OCI-LY7 (cell line): ENCODE measurements around the gene SRGAP2C. TPM values are rescaled to one million over a fixed set of nuclear protein-coding genes. Genes with fewer than 3 reads are reported as not detected.
A peak's percentile ranks its signal among the peaks of the same experiment; 100 is the strongest.
"Not testable (repeated sequence)": the region's sequence is repeated elsewhere in the genome, so short reads cannot be mapped to it uniquely, and the experiment has no call there.

Experiments
- BruUV-seq: library from RNA; stranded (reverse); fragments of 400-500 nt; replicated peaks from 2 replicates; lab custom pipeline; 2021; lab: Mats Ljungman, UMichigan
- CTCF ChIA-PET: fragments of 300-600 bp; sonication (Branson Sonifier 250); formaldehyde crosslinking; loops from one replicate; lab custom pipeline; 2022; ENCODE audit warnings: antibody characterized with exemption; ENCODE audit not compliant: unreplicated experiment; lab: Charles Lee
- POLR2A ChIA-PET: fragments of 300-600 bp; sonication (Branson Sonifier 250); formaldehyde crosslinking; loops from one replicate; lab custom pipeline; 2022; ENCODE audit warnings: antibody characterized with exemption; lab: Charles Lee
- DNase-seq: peaks from one replicate; pipeline ENCODE4 v3.0.0-alpha.2; 2015; ENCODE audit warnings: low spot score
- H2AFZ ChIP-seq: fragments of 200-600 bp; sonication (generic), shearing (Covaris generic); 2 replicates; pipeline ENCODE4 v1.6.1; 2014; ENCODE audit warnings: mild to moderate bottlenecking, antibody characterized with exemption, low read length, moderate library complexity
- H3K27ac ChIP-seq: fragments of 200-600 bp; sonication (generic); 2 replicates; pipeline ENCODE4 v1.5.1; 2014; ENCODE audit warnings: mixed run types, low read depth, mild to moderate bottlenecking, moderate library complexity, low read length, inconsistent platforms; ENCODE audit not compliant: poor library complexity, severe bottlenecking
- H3K36me3 ChIP-seq: fragments of 200-600 bp; sonication (generic); 2 replicates; pipeline ENCODE4 v1.6.1; 2014; ENCODE audit warnings: mild to moderate bottlenecking, antibody characterized with exemption, low read length, moderate library complexity, mixed read lengths; ENCODE audit not compliant: insufficient read depth
- H3K4me1 ChIP-seq: fragments of 200-600 bp; sonication (generic); 2 replicates; pipeline ENCODE4 v1.5.1; 2014; ENCODE audit warnings: mild to moderate bottlenecking, low read length; ENCODE audit not compliant: insufficient read depth, poor library complexity, severe bottlenecking
- H3K4me2 ChIP-seq: fragments of 200-600 bp; sonication (generic); 2 replicates; pipeline ENCODE4 v1.6.1; 2014; ENCODE audit warnings: mild to moderate bottlenecking, low read length
- H3K4me3 ChIP-seq: fragments of 200-600 bp; sonication (generic); 2 replicates; pipeline ENCODE4 v1.5.1; 2014; ENCODE audit warnings: mild to moderate bottlenecking, low read depth, low read length; ENCODE audit not compliant: poor library complexity, severe bottlenecking
- H3K79me2 ChIP-seq: fragments of 200-600 bp; sonication (generic); 2 replicates; pipeline ENCODE4 v1.6.1; 2016; ENCODE audit warnings: low read depth, mild to moderate bottlenecking, low read length, moderate library complexity, mixed read lengths; ENCODE audit not compliant: insufficient read depth
- H3K9me2 ChIP-seq: fragments of 200-600 bp; sonication (generic); 2 replicates; pipeline ENCODE4 v1.6.1; 2016; ENCODE audit warnings: mild to moderate bottlenecking, low read length, mixed read lengths; ENCODE audit not compliant: insufficient read depth
- H3K9me3 ChIP-seq: fragments of 200-600 bp; sonication (generic); 2 replicates; pipeline ENCODE4 v1.6.1; 2014; ENCODE audit warnings: mild to moderate bottlenecking, mixed run types, low read length, mixed read lengths
- H4K20me1 ChIP-seq: fragments of 200-600 bp; sonication (generic); 2 replicates; pipeline ENCODE4 v1.6.1; 2014; ENCODE audit warnings: mild to moderate bottlenecking, antibody characterized with exemption, low read length, moderate library complexity, mixed read lengths; ENCODE audit not compliant: insufficient read depth
- intact Hi-C: fragments of 100-400 bp; cut with micrococcal nuclease; formaldehyde crosslinking; loops from one replicate; pipeline ENCODE4 v1.10.0; 2022; ENCODE audit not compliant: unreplicated experiment
- total RNA-seq, 2 experiments: library from RNA; depleted of rRNA in 1 of 2; stranded (reverse); fragments of >200 nt in 1 of 2; shearing (Covaris generic) in 1 of 2; gene quantifications; 2 replicates each; pipeline ENCODE4 v1.2.3, GENCODE V29; 2014 to 2022

SRGAP2C gene
- total RNA-seq, 2 experiments from 2014 or later = 6.8 to 30.7 TPM

DNA sequence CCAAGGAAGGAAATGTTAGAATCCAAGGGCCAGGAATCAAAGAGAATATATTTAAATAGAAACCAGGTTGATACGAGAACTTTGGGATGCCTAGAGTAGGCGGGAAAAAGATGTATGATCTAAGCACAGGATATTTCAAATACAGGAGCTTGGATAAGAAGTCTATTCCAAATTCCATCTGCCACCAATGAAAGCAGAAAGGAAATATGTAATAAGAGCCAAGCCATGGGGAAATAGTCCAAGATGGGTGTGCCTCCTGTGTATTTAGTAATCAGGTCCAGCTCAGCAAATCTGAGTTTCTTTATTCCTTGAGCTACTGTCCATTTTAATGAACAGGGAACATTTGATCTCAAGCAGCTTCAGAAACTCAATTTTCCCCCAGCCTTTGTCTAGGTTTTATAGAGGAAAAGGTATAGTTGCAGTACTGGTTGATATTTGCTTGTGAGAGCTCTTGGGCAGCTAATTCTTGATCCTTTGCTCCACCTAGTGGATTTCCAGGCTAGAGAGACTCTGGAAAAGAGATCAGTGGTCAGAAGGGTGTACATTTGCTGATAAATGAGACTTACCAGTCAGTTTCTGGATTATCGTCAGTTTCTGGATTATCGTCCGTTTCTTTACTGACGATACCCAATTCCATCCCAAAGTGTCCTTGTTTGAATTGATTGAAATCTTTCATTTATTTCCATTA lies 29.0 kb upstream of the SRGAP2C start:
- BruUV-seq, H3K36me3 ChIP-seq, POLR2A ChIA-PET, H3K27ac ChIP-seq, H3K4me2 ChIP-seq, H3K4me1 ChIP-seq, H4K20me1 ChIP-seq, H3K4me3 ChIP-seq, H3K9me2 ChIP-seq, H3K79me2 ChIP-seq, H2AFZ ChIP-seq, CTCF ChIA-PET, H3K9me3 ChIP-seq, intact Hi-C loops: not testable (repeated sequence)
- DNase-seq = peak; percentile 0

- H3K9me2 ChIP-seq, BruUV-seq, H2AFZ ChIP-seq, intact Hi-C loops, H3K79me2 ChIP-seq, H3K4me2 ChIP-seq, H3K4me1 ChIP-seq, H3K4me3 ChIP-seq, H3K9me3 ChIP-seq, POLR2A ChIA-PET, H3K36me3 ChIP-seq, DNase-seq, CTCF ChIA-PET, H4K20me1 ChIP-seq, H3K27ac ChIP-seq: not testable (repeated sequence)
Measured at GRCh38 chr1:121156958-121157603, 27.7 kb upstream of the SRGAP2C start.

DNA sequence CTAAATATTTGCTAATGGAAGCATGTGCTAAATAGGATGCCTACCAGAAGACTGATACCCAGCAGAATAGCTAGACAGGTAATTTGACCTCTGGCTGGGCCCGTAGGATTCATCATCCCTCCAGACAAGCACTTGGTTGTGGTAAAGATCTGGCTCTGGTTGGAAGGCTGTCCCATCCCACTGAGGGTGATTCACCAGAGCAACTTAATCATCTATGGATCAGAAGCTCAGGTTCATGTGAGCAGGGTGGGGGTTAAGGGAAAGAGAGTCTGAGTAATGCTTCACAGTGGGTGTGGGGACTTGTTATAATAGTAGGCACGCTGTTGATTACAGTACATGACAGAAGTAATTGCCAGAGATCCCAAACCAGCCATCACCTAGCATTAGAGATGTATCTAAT lies 27.2 kb upstream of the SRGAP2C start:
- intact Hi-C loops, H3K4me1 ChIP-seq, POLR2A ChIA-PET, BruUV-seq, H3K4me3 ChIP-seq, H3K36me3 ChIP-seq, H3K27ac ChIP-seq, H3K9me2 ChIP-seq, DNase-seq, H3K4me2 ChIP-seq, H3K79me2 ChIP-seq, H4K20me1 ChIP-seq, H3K9me3 ChIP-seq, CTCF ChIA-PET, H2AFZ ChIP-seq: not testable (repeated sequence)

DNA sequence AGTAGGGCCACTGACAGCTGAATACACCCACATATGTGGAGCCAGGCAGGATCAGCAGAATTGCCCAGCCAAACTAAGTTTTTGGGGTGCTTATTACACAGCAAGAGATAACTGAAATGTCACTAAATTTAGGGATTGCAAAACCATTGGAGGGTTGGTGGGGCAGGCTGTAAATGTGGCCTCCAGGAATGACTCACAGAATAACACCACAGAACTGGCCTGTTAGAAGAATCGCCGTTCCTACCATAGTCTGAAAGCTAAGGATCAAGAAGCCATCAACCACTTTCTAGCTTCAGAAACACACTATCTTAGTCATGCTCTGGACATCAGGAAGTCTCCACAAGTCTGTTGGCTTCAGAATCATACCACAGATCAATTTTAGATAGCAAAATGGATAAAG lies 24.7 kb upstream of the SRGAP2C start:
- POLR2A ChIA-PET, H3K27ac ChIP-seq, H3K36me3 ChIP-seq, H3K4me1 ChIP-seq, H3K4me3 ChIP-seq, intact Hi-C loops, BruUV-seq, H3K4me2 ChIP-seq, H4K20me1 ChIP-seq, H3K9me3 ChIP-seq, H2AFZ ChIP-seq, CTCF ChIA-PET, H3K79me2 ChIP-seq, H3K9me2 ChIP-seq, DNase-seq: not testable (repeated sequence)

DNA sequence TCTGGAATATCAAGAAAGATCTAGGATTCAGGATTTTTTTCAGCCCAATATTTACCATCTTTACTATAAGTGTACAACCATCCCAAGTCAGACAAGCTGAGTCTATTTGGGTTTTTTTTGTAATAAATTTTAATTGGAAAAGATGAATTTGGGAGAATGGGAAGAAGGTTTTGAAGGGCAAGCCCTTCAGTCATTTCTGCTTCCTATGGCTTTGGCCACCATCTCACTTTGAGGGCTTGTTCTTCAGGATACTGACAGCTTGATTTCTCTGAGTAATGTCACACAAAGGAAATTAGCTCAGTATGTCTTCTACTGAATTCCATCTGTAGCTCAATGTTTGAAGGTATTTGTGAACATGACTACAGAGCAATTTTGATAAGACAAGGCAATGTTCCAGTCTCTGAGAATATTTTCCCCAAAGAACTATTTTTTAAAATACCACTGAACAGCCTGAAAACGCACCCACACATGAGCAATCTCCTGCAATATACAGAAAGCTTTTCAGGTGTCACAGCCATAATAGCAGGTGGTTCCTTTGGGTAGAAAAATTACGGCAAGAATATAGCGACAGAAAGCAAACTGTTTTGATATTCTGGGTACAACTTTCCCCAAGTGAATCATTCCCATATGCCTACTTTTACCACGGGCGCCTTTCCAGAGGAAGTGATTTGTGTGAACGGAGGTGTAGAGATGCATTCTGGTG lies 23.4 kb upstream of the SRGAP2C start:
- CTCF ChIA-PET, H3K27ac ChIP-seq, BruUV-seq, H3K4me3 ChIP-seq, intact Hi-C loops, H3K36me3 ChIP-seq, POLR2A ChIA-PET, H3K9me2 ChIP-seq, H3K4me2 ChIP-seq, H3K9me3 ChIP-seq, DNase-seq, H2AFZ ChIP-seq, H3K79me2 ChIP-seq, H4K20me1 ChIP-seq, H3K4me1 ChIP-seq: not testable (repeated sequence)

DNA sequence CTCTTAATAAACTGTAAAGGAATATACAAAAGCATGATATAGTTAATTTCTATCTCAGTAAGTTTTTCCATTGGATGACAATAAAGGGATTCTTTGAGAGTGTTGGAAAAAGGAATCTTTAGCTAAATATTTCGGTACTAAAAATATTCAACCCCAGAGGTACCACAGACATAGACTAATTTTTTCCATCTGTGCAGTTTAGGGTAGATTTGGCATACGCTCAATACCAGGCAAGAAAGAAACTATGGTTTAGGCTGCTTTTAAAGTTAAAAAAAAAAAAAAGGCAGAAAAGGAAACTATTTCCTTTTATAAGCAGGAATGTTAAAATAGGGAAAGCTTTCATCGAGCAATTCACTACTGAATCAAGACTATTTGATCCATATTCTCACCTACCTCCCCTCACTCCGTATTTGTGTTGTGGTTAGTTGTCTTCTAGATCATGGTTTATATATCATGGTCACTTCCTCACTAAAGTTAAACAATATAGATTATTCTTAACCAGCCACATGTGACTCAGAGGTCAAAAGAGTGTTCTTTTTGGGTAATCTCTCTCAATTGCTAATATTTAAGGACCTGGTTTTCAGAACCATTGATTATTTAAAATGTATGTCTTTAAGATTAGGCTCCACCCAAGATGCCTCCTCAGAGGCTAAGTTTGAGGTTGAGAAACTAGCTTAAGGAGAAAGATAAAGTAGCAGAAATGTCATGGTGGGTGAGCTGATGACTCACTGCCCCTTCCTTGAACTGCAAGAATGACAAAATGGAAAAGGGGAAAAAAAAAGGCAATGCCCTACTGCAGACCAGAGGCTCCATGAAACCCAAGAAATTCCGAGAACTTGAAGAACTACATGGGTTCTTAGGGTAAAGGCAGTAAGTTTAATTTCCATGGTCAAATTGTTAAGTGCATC lies 20.7 kb upstream of the SRGAP2C start:
- H3K4me3 ChIP-seq, H3K9me2 ChIP-seq, H4K20me1 ChIP-seq, H2AFZ ChIP-seq, H3K9me3 ChIP-seq, DNase-seq, H3K27ac ChIP-seq, H3K4me1 ChIP-seq, CTCF ChIA-PET, intact Hi-C loops, BruUV-seq, POLR2A ChIA-PET, H3K79me2 ChIP-seq, H3K36me3 ChIP-seq, H3K4me2 ChIP-seq: not testable (repeated sequence)
